Lung (tissue), 12 donors: ENCODE results near the gene EPS15. TPM values are rescaled to one million over a fixed set of nuclear protein-coding genes. Genes with fewer than 3 reads are reported as not detected.

Experiments
- ATAC-seq: fragments of 200-7000 bp; cut with Tn5 transposase; one replicate; pipeline ENCODE4 v1.9.1; 2020; ENCODE audit warnings: moderate number of reproducible peaks; ENCODE audit not compliant: insufficient read depth, low FRiP score
- DNase-seq, 3 donors: peaks; one replicate each; pipeline ENCODE4 v3.0.0-alpha.2; 2013 to 2017
- H3K27ac ChIP-seq, 2 donors: one replicate each; pipeline ENCODE4 v1.5.1; 2013; ENCODE audit warnings: mild to moderate bottlenecking in 2 of 2, moderate library complexity in 2 of 2, control low read depth in 1 of 2, inconsistent platforms in 1 of 2, low read depth in 1 of 2, low read length in 1 of 2
- H3K27me3 ChIP-seq, 3 donors: one replicate each; pipeline ENCODE4 v1.5.1; 2013; ENCODE audit warnings: low read length in 2 of 3; ENCODE audit not compliant: control insufficient read depth in 3 of 3, insufficient read depth in 3 of 3
- H3K36me3 ChIP-seq, 4 donors: one replicate each; pipeline ENCODE4 v1.5.1; 2013; ENCODE audit warnings: low read length in 4 of 4, mild to moderate bottlenecking in 1 of 4, moderate library complexity in 1 of 4; ENCODE audit not compliant: control insufficient read depth in 4 of 4, insufficient read depth in 4 of 4
- H3K4me1 ChIP-seq, 5 donors: one replicate each; pipeline ENCODE4 v1.5.1; 2013; ENCODE audit warnings: low read length in 5 of 5, mild to moderate bottlenecking in 2 of 5, moderate library complexity in 1 of 5; ENCODE audit not compliant: control insufficient read depth in 5 of 5, insufficient read depth in 5 of 5
- H3K4me3 ChIP-seq: one replicate; pipeline ENCODE4 v1.5.1; 2013; ENCODE audit warnings: mild to moderate bottlenecking, control low read depth, moderate library complexity
- H3K9ac ChIP-seq, 2 donors: one replicate each; pipeline ENCODE4 v1.5.1; 2013; ENCODE audit warnings: low read length in 2 of 2, control low read depth in 1 of 2; ENCODE audit not compliant: insufficient read depth in 1 of 2
- H3K9me3 ChIP-seq, 4 donors: one replicate each; pipeline ENCODE4 v1.5.1; 2013; ENCODE audit warnings: low read length in 3 of 4, mild to moderate bottlenecking in 1 of 4, moderate library complexity in 1 of 4; ENCODE audit not compliant: control insufficient read depth in 4 of 4, insufficient read depth in 3 of 4
- CTCF ChIP-seq: IDR thresholded peaks from 2 replicates; pipeline ENCODE4 v1.5.1; 2012; ENCODE audit warnings: mild to moderate bottlenecking; ENCODE audit errors: control extremely low read depth, extremely low read depth
- WGBS, 2 donors: extraction: QIAGEN DNeasy Blood & Tissue Kit; methylation state at CpG; one replicate each; pipeline ENCODE4 v1.1.7; 2013; 5-methylcytosine and 5-hydroxymethylcytosine counted together
- polyA plus RNA-seq, 2 donors: library from polyadenylated mRNA; stranded (reverse); fragments of 200-250 nt; gene quantifications; one replicate each; pipeline ENCODE4 v1.2.1, GENCODE V29; 2013
- total RNA-seq, 2 donors: library from RNA; depleted of rRNA in 1 of 2; stranded (reverse); fragments of >200 nt in 1 of 2; gene quantifications; one replicate each; pipeline ENCODE4 v1.2.1, GENCODE V29; 2014 to 2021
- donor health status: control.
- donor health status: control.
- donor health status: Bipolar disorder and iron deficiency.
- donor health status: healthy.
- donor health status: DM: yes; HTN: yes; CAD: no.

Gene EPS15
- total and polyA plus RNA-seq, 4 donors, result 19.2 to 87.2 (median 45.5) TPM

- H3K4me1 ChIP-seq, result peaks cover 0 to 16% (median 3%) of the 10 kb centered on the region in 5 donors
- no peak for TF ChIP-seq CTCF
- H3K27me3 ChIP-seq, result no peaks in the 10 kb centered on the region
- no peaks in the 10 kb centered on the region for H3K36me3 ChIP-seq
- peak in 2 of 3 donors; percentile 30 to 63 for DNase-seq
- H3K4me3 ChIP-seq, result no peak overlapping the region
- ATAC-seq, result no peak
- H3K9me3 ChIP-seq, result no peaks in the 10 kb centered on the region
- no peak overlapping the region for H3K9ac ChIP-seq
- WGBS, 2 donors, result 80 to 85% methylated on average over 9 of the region's 9 CpGs
- H3K27ac ChIP-seq, result no peak overlapping the region
Observed at GRCh38 chr1:51316113-51316845, 202.8 kb downstream of the EPS15 start.

- H3K4me3 ChIP-seq, result no peak overlapping the region
- DNase-seq, result peak; percentile 39 to 66 (median 49)
- 61 to 73% methylated on average over 3 of the region's 3 CpGs for WGBS, 2 donors
- no peak for TF ChIP-seq CTCF
- peaks cover 0 to 12% (median 3%) of the 10 kb centered on the region in 5 donors for H3K4me1 ChIP-seq
- H3K27ac ChIP-seq, result peak overlapping the region in 1 of 2 donors; percentile 68
- no peaks in the 10 kb centered on the region for H3K36me3 ChIP-seq
- no peak for ATAC-seq
- H3K9me3 ChIP-seq, result no peaks in the 10 kb centered on the region
- H3K9ac ChIP-seq, result no peak overlapping the region
- H3K27me3 ChIP-seq, result no peaks in the 10 kb centered on the region
Observed at GRCh38 chr1:51314974-51315373, 204.1 kb downstream of the EPS15 start.

- H3K27me3 ChIP-seq, result no peaks in the 10 kb centered on the region
- peak in 2 of 3 donors; percentile 39 to 76 for DNase-seq
- ATAC-seq, result peak; percentile 58
- TF ChIP-seq CTCF, result no peak
- peaks cover 0 to 12% (median 3%) of the 10 kb centered on the region in 5 donors for H3K4me1 ChIP-seq
- H3K36me3 ChIP-seq, result no peaks in the 10 kb centered on the region
- H3K27ac ChIP-seq, result peak overlapping the region in 1 of 2 donors; percentile 73
- H3K4me3 ChIP-seq, result no peak overlapping the region
- 40 to 50% methylated on average over 12 of the region's 12 CpGs for WGBS, 2 donors
- H3K9me3 ChIP-seq, result no peaks in the 10 kb centered on the region
- no peak overlapping the region for H3K9ac ChIP-seq
Observed at GRCh38 chr1:51313961-51314777, 204.9 kb downstream of the EPS15 start.
